Endothelial cell of umbilical vein (primary cell): Measurements from ENCODE around the gene ALLC. TPM values are rescaled to one million over a fixed set of nuclear protein-coding genes. Genes with fewer than 3 reads are reported as not detected.

Source experiments
- BruUV-seq: library from RNA; stranded (reverse); fragments of 400-500 nt; replicated peaks from 2 replicates; lab custom pipeline; 2021; lab: Mats Ljungman, UMichigan
- CTCF ChIA-PET: fragments of 300-600, 350-600 bp; sonication (Branson Sonifier 250); formaldehyde crosslinking; loops from one replicate; lab custom pipeline; 2021; ENCODE audit warnings: antibody characterized with exemption, inconsistent platforms; lab: Charles Lee
- POLR2A ChIA-PET: fragments of 300-600, 350-600 bp; sonication (Branson Sonifier 250); formaldehyde crosslinking; loops from one replicate; lab custom pipeline; 2021; ENCODE audit warnings: antibody characterized with exemption, inconsistent platforms; lab: Charles Lee
- DNase-seq: peaks from one replicate; pipeline ENCODE4 v3.0.0-alpha.2; 2011; ENCODE audit warnings: low read depth, low spot score
- FAIRE-seq: peaks from 2 replicates; lab custom pipeline; 2011; peaks lifted over from hg19 to GRCh38; lab: Jason Lieb, UNC
- H2AFZ ChIP-seq: 2 replicates; pipeline ENCODE4 v1.6.0; 2012; ENCODE audit warnings: low read depth, low read length, control low read depth, inconsistent platforms
- H3K27ac ChIP-seq: 2 replicates; pipeline ENCODE4 v1.5.1; 2011; ENCODE audit warnings: low read depth, mild to moderate bottlenecking, control low read depth, low read length, moderate library complexity; ENCODE audit not compliant: insufficient read depth
- H3K27me3 ChIP-seq, 2 experiments: 2 replicates each; pipeline versions ENCODE4 v1.6.0 to v1.6.1; 2011; ENCODE audit warnings: low read length in 2 of 2, mixed read lengths in 1 of 2; ENCODE audit not compliant: control insufficient read depth in 2 of 2, insufficient read depth in 2 of 2
- H3K36me3 ChIP-seq, 2 experiments: 2 replicates in 1 of 2; 3 replicates in 1 of 2; pipeline ENCODE4 v1.5.1; 2011; ENCODE audit warnings: low read length in 2 of 2, mild to moderate bottlenecking in 1 of 2, moderate library complexity in 1 of 2; ENCODE audit not compliant: control insufficient read depth in 2 of 2, insufficient read depth in 2 of 2; ENCODE audit errors: extremely low read depth in 1 of 2
- H3K4me1 ChIP-seq: 3 replicates; pipeline ENCODE4 v1.5.1; 2011; ENCODE audit warnings: mild to moderate bottlenecking, low read length; ENCODE audit not compliant: control insufficient read depth, insufficient read depth; ENCODE audit errors: extremely low read depth
- H3K4me2 ChIP-seq: 2 replicates; pipeline ENCODE4 v1.6.1; 2011; ENCODE audit warnings: low read length, control low read depth, mixed read lengths; ENCODE audit not compliant: insufficient read depth
- H3K4me3 ChIP-seq, 3 experiments: fragments of 200-600 bp in 1 of 3; sonication (generic), shearing (Covaris generic) in 1 of 3; replicated peaks in 1 of 3; 2 replicates each; pipeline ENCODE4 v1.5.1; 2011 to 2016; ENCODE audit warnings: control low read depth in 3 of 3, low read length in 3 of 3, mild to moderate bottlenecking in 2 of 3, inconsistent platforms in 1 of 3, low read depth in 1 of 3, moderate library complexity in 1 of 3; ENCODE audit not compliant: insufficient read depth in 1 of 3
- H3K79me2 ChIP-seq: 2 replicates; pipeline ENCODE4 v1.6.0; 2012; ENCODE audit warnings: low read length, inconsistent platforms; ENCODE audit not compliant: control insufficient read depth, insufficient read depth
- H3K9ac ChIP-seq: replicated peaks from 2 replicates; pipeline ENCODE3; 2011; ENCODE audit warnings: low read length, control low read depth; ENCODE audit not compliant: insufficient read depth; ENCODE audit errors: extremely low read depth
- H3K9me1 ChIP-seq: replicated peaks from 3 replicates; pipeline ENCODE4 v1.6.0; 2011; ENCODE audit warnings: mild to moderate bottlenecking, low read length; ENCODE audit not compliant: control insufficient read depth, insufficient read depth; ENCODE audit errors: extremely low read depth
- H3K9me3 ChIP-seq: replicated peaks from 2 replicates; pipeline ENCODE4 v1.5.1; 2012; ENCODE audit warnings: low read length, inconsistent platforms; ENCODE audit not compliant: control insufficient read depth, insufficient read depth
- H4K20me1 ChIP-seq: replicated peaks from 2 replicates; pipeline ENCODE3; 2011; ENCODE audit warnings: mild to moderate bottlenecking, low read length; ENCODE audit not compliant: control insufficient read depth, insufficient read depth; ENCODE audit errors: extremely low read depth
- GATA2 ChIP-seq: IDR thresholded peaks from 2 replicates; pipeline ENCODE4 v1.7.0; 2011; ENCODE audit warnings: low read depth, mild to moderate bottlenecking, moderate library complexity, mixed read lengths, low read length; ENCODE audit not compliant: insufficient read length, insufficient read depth
- JUN ChIP-seq: IDR thresholded peaks from 2 replicates; pipeline ENCODE4 v1.6.1; 2011; ENCODE audit warnings: borderline replicate concordance, low read depth; ENCODE audit not compliant: insufficient read length, insufficient read depth
- MYC ChIP-seq: IDR thresholded peaks from one replicate; pipeline ENCODE4 v1.6.1; 2011; ENCODE audit warnings: mild to moderate bottlenecking, low read depth, low read length
- POLR2AphosphoS5 ChIP-seq: IDR thresholded peaks from 2 replicates; pipeline ENCODE4 v1.6.1; 2012; ENCODE audit warnings: low read depth, mild to moderate bottlenecking, control low read depth, low read length, moderate library complexity; ENCODE audit not compliant: insufficient read depth
- dilution Hi-C: fragments of 300-500 bp; cut with MboI; formaldehyde crosslinking; loops from one replicate; pipeline ENCODE4 v1.15.0; 2019; ENCODE audit warnings: low sequenced_read_pairs; ENCODE audit not compliant: extremely low pct_ligation_motif_present
- intact Hi-C: fragments of 100-400 bp; cut with micrococcal nuclease; formaldehyde crosslinking; loops from one replicate; pipeline ENCODE4 v1.10.0; 2022
- polyA plus RNA-seq, 4 experiments: library from polyadenylated mRNA; depleted of rRNA in 3 of 4; stranded (reverse) in 3 of 4; unstranded in 1 of 4; fragments of >200 nt; gene quantifications; 2 replicates each; pipeline versions ENCODE4 v1.2.1 to v1.2.3, GENCODE V29; 2011 to 2012; ENCODE audit warnings: missing spikeins in 1 of 4
- total RNA-seq: library from RNA; stranded (reverse); gene quantifications from 2 replicates; pipeline ENCODE4 v1.2.3, GENCODE V29; 2021
- TF ChIP-seq, protein P1 (sequence below): IDR thresholded peaks from 2 replicates; pipeline ENCODE4 v1.6.1; 2011; ENCODE audit not compliant: insufficient read depth, insufficient read length
- TF ChIP-seq, protein P2 (sequence below), 2 donors: IDR thresholded peaks; 1 replicate in 1 of 2; 2 replicates in 1 of 2; pipeline ENCODE4 v1.5.1; 2011; ENCODE audit warnings: low read length in 2 of 2, mild to moderate bottlenecking in 2 of 2, moderate library complexity in 2 of 2, control low read depth in 1 of 2, inconsistent platforms in 1 of 2, low read depth in 1 of 2; ENCODE audit not compliant: insufficient read depth in 1 of 2; ENCODE audit errors: extremely low read depth in 1 of 2

The ALLC gene
- total and polyA plus RNA-seq, 2 donors (not counting 3 experiments of a cell fraction or from before 2014, with no cell fraction given): not detected

DNA sequence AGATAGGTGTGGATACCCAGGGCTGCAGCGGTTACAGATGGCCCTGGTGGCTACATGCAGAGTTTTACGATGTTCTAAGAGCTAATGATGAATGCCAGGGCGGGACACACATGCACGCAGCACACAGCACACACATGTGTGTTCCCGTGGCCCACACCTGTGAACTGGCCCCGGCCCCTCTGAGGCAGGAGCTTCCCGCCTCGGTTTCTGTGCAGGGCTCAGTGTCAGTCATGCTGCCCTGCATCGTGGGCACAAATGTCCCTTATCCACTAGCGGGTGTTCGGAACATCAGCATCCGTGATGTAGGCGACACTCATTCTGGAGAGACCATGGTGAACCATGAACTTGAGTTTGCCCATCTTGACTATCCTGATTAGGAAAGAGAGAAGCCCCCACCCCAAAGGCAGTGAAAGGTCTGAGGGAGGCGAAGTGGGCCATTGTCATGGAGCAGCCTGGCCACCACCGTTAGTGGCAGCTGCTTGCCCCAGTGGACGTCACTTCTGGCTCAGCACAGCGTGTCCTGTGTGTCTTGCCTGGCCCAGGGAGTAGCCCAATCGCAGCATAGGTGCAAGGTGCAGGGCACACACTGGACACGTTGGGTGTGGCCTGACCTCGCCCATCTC, 89.1 kb downstream of the ALLC start:
- H3K27me3 ChIP-seq: no peaks in the 10 kb centered on the region
- POLR2A ChIA-PET: no interaction called here

More for the DNA sequence above, 89.1 kb downstream of the ALLC start:
- BruUV-seq: no TSS peak
- no peaks in the 10 kb centered on the region for H3K9me3 ChIP-seq
- H4K20me1 ChIP-seq: no peaks in the 10 kb centered on the region
- H2AFZ ChIP-seq: no peak overlapping the region
- FAIRE-seq (no peak), DNase-seq (no peak)
- TF ChIP-seq, protein P1, sequence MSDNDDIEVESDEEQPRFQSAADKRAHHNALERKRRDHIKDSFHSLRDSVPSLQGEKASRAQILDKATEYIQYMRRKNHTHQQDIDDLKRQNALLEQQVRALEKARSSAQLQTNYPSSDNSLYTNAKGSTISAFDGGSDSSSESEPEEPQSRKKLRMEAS: no peak
- TF ChIP-seq, protein P2, sequence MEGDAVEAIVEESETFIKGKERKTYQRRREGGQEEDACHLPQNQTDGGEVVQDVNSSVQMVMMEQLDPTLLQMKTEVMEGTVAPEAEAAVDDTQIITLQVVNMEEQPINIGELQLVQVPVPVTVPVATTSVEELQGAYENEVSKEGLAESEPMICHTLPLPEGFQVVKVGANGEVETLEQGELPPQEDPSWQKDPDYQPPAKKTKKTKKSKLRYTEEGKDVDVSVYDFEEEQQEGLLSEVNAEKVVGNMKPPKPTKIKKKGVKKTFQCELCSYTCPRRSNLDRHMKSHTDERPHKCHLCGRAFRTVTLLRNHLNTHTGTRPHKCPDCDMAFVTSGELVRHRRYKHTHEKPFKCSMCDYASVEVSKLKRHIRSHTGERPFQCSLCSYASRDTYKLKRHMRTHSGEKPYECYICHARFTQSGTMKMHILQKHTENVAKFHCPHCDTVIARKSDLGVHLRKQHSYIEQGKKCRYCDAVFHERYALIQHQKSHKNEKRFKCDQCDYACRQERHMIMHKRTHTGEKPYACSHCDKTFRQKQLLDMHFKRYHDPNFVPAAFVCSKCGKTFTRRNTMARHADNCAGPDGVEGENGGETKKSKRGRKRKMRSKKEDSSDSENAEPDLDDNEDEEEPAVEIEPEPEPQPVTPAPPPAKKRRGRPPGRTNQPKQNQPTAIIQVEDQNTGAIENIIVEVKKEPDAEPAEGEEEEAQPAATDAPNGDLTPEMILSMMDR (IDR thresholded peaks at IDR 0.05; ENCODE audit: extremely low read depth in 1 of 2, insufficient read depth in 1 of 2, low read depth in 1 of 2, low read length in 2 of 2): no peak
- no peak for TF ChIP-seq MYC
- no peak for TF ChIP-seq POLR2AphosphoS5
- TF ChIP-seq JUN: no peak
- TF ChIP-seq GATA2: no peak
- no peaks in the 10 kb centered on the region for H3K9me1 ChIP-seq
- no peak overlapping the region for H3K4me2 ChIP-seq
- no peak overlapping the region for H3K27ac ChIP-seq
- no peaks in the 10 kb centered on the region for H3K36me3 ChIP-seq
- intact Hi-C loops: no loop called here
- H3K4me3 ChIP-seq: no peak overlapping the region
- CTCF ChIA-PET: no interaction called here
- H3K4me1 ChIP-seq: no peaks in the 10 kb centered on the region
- H3K9ac ChIP-seq: no peak overlapping the region
- no peaks in the 10 kb centered on the region for H3K79me2 ChIP-seq
- dilution Hi-C loops: no loop called here
